ENCODE measurements around the gene ZWILCH. TPM values are rescaled to one million over a fixed set of nuclear protein-coding genes. Genes with fewer than 3 reads are reported as not detected.

ZWILCH gene
- total RNA-seq, 1 experiment from 2014 or later: 50.2 TPM

- no peak for TF ChIP-seq OVOL2 (CRISPR knock-in tag; IDR thresholded peaks at IDR 0.05; ENCODE audit: borderline replicate concordance)
- TF ChIP-seq PREB (CRISPR knock-in tag; IDR thresholded peaks at IDR 0.05; ENCODE audit: borderline replicate concordance): no peak
- no peak for TF ChIP-seq IRF2 (CRISPR knock-in tag; IDR thresholded peaks at IDR 0.05; ENCODE audit: borderline replicate concordance, low read depth)
- no peak for TF ChIP-seq ATF6 (CRISPR knock-in tag; IDR thresholded peaks at IDR 0.05)
- no peak for TF ChIP-seq NFYB (CRISPR knock-in tag; conservative IDR thresholded peaks at IDR 0.05; ENCODE audit: low read depth)
Measured at GRCh38 chr15:66545255-66545654, 40.1 kb downstream of the ZWILCH start (continued).

GRCh38 chr15:66555685-66556084 lies 50.6 kb downstream of the ZWILCH start:
- H3K27ac Mint-ChIP-seq: no peak overlapping the region
- no peak for ATAC-seq
- no peaks in the 10 kb centered on the region for H3K27me3 Mint-ChIP-seq (ENCODE audit: low read depth)
- ChIA-PET CTCF (no interaction called here), POLR2A (no interaction called here)
- TF ChIP-seq USF2 (CRISPR knock-in tag; IDR thresholded peaks at IDR 0.05): no peak
- TF ChIP-seq ESRRA (CRISPR knock-in tag; IDR thresholded peaks at IDR 0.05; ENCODE audit: borderline replicate concordance): no peak
- no peak for TF ChIP-seq SP1 (CRISPR knock-in tag; conservative IDR thresholded peaks at IDR 0.05)
- TF ChIP-seq SMAD4 (CRISPR knock-in tag; IDR thresholded peaks at IDR 0.05): no peak
- no peak for TF ChIP-seq GTF2I (CRISPR knock-in tag; conservative IDR thresholded peaks at IDR 0.05)
- TF ChIP-seq CDX4 (CRISPR knock-in tag; IDR thresholded peaks at IDR 0.05; ENCODE audit: borderline replicate concordance): no peak
- TF ChIP-seq AR (CRISPR knock-in tag; IDR thresholded peaks at IDR 0.05): no peak
- no peak for TF ChIP-seq PRRX2 (CRISPR knock-in tag; IDR thresholded peaks at IDR 0.05)
- no peak for TF ChIP-seq ATF6 (CRISPR knock-in tag; IDR thresholded peaks at IDR 0.05)
- no peak for TF ChIP-seq GABPB1 (CRISPR knock-in tag; IDR thresholded peaks at IDR 0.05)
- TF ChIP-seq CREM (CRISPR knock-in tag; IDR thresholded peaks at IDR 0.05): no peak
- peaks cover 11% of the 10 kb centered on the region for H3K36me3 Mint-ChIP-seq
- H3K9me3 Mint-ChIP-seq: peaks cover 9% of the 10 kb centered on the region
- 0 out of 2 replicates have a peak, but pooled peaks cover 4% of the 10 kb centered on the region for H3K4me1 Mint-ChIP-seq
- no peak overlapping the region for H3K4me3 Mint-ChIP-seq
- no peak for DNase-seq (ENCODE audit: low spot score)

All from WTC11 (cell line).